Testis (tissue), 2 donors: ENCODE results near the gene C5.

Experiments used
- POLR2A ChIP-seq: fragments of 450-650 bp; IDR thresholded peaks from one replicate; pipeline ENCODE4 v1.6.1; 2017; ENCODE audit warnings: antibody characterized with exemption, mild to moderate bottlenecking, moderate library complexity
- TF ChIP-seq, protein P1 (sequence below), 3 experiments: fragments of 450-650 bp in 2 of 3; fragments of 200-600 bp in 1 of 3; sonication (generic) in 1 of 3; IDR thresholded peaks; one replicate each; pipeline ENCODE4 v1.5.1; 2016 to 2019; ENCODE audit warnings: antibody characterized with exemption in 3 of 3, mild to moderate bottlenecking in 2 of 3, moderate library complexity in 1 of 3

DNA sequence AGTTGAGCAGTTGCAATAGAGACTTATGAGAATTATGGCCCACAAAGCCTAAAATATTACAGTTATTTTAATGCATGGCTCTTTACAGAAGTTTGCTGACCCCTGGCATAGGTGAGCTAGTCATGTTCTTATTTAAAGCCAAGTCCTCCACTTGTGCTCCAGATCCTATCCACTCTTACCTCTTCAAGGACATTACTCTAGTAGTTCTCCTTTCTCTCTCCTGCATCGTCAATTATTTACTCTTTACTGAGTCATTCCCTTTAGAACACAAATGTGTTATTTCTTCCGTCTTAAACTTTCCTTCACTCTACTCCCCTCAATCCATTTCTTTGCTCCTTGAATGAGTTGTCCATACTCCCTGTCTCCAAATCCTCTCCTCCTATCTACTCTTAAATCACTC, 102.9 kb downstream of the C5 start:
- TF ChIP-seq, protein P1, sequence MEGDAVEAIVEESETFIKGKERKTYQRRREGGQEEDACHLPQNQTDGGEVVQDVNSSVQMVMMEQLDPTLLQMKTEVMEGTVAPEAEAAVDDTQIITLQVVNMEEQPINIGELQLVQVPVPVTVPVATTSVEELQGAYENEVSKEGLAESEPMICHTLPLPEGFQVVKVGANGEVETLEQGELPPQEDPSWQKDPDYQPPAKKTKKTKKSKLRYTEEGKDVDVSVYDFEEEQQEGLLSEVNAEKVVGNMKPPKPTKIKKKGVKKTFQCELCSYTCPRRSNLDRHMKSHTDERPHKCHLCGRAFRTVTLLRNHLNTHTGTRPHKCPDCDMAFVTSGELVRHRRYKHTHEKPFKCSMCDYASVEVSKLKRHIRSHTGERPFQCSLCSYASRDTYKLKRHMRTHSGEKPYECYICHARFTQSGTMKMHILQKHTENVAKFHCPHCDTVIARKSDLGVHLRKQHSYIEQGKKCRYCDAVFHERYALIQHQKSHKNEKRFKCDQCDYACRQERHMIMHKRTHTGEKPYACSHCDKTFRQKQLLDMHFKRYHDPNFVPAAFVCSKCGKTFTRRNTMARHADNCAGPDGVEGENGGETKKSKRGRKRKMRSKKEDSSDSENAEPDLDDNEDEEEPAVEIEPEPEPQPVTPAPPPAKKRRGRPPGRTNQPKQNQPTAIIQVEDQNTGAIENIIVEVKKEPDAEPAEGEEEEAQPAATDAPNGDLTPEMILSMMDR (IDR thresholded peaks at IDR 0.05) = no peak
- no peak for TF ChIP-seq POLR2A
